CD4-positive, alpha-beta T cell treated with Interferon alpha-2 for 1 hour (primary cell): ENCODE data around the gene PDK2.

ENCODE experiments used
- DNase-seq, 2 donors: peaks; one replicate each; pipeline ENCODE4 v3.0.0-alpha.2; 2020 to 2022

Gene PDK2

DNA sequence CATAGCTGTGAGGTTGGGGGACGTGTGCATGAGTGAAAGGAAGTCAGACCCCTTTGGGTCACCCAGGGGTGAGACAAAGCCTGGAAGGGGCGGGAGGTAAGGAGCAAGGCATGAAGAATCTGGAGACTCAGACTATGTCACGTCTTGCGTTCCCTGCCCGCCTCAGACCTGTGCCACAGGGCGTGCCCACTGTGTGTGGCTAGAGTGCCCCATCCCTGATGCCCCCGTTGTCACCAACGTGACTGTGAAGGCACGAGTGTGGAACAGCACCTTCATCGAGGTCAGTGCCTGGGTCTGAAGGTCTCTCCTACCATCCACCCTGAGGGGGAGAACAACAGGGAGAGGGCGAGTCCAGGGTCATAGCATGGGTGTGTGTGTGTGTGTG lies 15.1 kb upstream of the PDK2 start:
- DNase-seq, result no peak

DNA sequence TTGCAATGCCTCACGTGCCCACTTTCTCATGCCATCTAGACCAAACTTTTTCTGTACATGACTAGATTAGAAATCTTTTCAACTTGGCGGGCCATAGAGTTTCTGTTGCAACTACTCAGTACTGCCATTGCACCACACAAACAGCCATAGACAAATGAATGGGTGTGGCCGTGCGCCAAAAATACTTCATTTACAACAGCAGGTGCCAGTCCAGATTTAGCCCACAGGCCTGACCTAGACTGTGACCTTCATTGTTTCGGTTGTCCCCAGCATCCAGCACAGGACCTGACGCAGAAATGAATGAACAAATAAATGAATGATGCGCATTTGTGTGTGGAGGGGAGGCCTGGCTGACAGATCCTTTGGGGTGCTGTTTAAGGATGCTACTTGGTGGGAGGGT lies 14.3 kb upstream of the PDK2 start:
- no peak for DNase-seq

DNA sequence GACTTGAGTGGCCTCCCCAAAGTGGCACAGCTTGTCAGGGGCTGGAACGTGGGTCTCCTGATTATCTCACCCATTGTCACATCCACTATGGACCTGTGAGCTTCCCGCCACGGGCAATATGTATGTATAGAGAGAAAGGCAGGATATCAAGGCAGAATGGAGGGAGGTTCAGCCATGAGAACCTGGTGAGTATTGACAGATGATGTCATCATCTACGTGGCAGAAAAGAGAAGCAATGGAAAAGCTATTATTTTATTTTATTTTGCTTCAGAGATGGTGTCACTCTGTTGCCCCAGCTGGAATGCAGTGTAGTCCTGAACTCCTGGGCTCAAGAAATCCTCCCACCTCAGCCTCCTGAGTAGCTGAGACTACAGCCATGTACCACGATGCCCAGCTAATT lies 13.4 kb upstream of the PDK2 start:
- DNase-seq, result no peak

- peak; percentile 69 to 82 for DNase-seq
Observed at GRCh38 chr17:50087246-50087911, 7.8 kb upstream of the PDK2 start.

DNA sequence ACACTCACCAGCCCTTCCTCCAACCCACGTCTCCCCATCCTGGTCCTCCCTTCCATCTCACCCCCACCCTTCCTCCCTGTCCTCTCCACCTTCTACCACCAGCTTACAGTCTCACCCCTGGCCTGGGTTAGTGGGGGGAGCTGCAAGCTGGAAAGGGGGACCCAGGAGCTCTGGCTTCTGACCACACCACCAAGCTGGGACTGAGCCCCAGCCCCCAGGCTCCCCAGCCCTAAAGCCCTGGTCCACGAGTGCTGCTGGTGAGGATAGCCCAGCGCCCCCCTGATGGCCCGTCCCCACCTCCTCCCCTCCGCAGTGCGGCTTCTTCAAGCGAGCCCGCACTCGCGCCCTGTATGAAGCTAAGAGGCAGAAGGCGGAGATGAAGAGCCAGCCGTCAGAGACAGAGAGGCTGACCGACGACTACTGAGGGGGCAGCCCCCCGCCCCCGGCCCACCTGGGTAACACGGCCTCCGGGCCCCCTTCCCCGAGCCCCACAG lies 7.2 kb upstream of the PDK2 start:
- DNase-seq, result no peak

- no peak for DNase-seq
Observed at GRCh38 chr17:50088952-50089825, 6.0 kb upstream of the PDK2 start.

GRCh38 chr17:50090071-50090470 lies 5.1 kb upstream of the PDK2 start:
- DNase-seq, result no peak

DNA sequence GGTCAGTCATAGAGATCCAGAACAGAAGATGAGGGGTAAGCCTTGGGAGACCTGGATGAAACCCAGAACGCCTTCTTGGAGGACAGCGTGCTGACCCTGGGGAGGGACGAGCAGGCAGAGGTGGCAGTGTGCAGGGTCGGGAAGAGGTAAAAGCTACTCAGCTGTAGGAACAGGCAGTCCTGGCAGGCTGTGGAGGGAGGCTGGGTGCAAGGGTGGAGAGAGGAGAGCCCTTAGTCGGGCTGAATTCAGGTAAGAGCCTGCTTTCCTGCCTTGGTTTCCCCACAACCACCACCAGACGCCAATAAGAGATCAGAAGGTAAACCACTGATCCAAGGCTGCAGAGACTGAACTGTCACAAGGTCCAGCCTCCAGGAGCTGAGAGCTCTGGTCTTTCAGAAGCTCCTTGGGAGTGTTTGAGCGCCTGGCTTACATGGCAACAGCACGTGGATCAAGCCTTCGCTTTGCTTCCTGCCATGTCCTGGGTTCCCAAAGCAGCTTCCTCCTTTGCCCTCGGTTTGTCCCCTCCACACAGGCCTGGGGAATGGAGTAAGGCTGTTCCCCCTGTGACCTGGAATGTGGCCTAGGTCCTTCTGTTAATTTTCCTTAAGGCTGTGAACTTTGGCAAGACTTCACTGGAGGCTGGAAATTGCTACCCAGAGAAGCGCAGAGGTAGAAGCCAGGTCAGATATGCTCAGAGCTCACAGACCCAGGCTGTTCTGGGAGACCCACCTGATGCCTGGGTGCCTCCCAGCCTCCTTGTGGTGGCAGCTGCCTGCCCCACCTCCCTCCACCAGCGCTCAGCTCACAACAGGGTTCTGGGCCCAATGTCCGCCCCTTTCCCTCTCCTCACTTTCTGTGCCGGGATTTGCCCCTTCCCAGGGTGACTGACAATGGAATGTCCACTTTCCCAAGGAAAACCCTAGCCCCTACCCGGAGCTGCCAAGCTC lies 3.9 kb upstream of the PDK2 start:
- no peak for DNase-seq

GRCh38 chr17:50091918-50092285 lies 3.2 kb upstream of the PDK2 start:
- no peak for DNase-seq

GRCh38 chr17:50093246-50093645 lies 1.9 kb upstream of the PDK2 start:
- DNase-seq, result no peak

- no peak for DNase-seq
Observed at GRCh38 chr17:50093807-50094206, 1.3 kb upstream of the PDK2 start.

- peak; percentile 80 to 89 for DNase-seq
Observed at GRCh38 chr17:50094243-50094752, 853 bp upstream of the PDK2 start.

- DNase-seq, result no peak
Observed at GRCh38 chr17:50095626-50096037, 481 bp downstream of the PDK2 start.

DNA sequence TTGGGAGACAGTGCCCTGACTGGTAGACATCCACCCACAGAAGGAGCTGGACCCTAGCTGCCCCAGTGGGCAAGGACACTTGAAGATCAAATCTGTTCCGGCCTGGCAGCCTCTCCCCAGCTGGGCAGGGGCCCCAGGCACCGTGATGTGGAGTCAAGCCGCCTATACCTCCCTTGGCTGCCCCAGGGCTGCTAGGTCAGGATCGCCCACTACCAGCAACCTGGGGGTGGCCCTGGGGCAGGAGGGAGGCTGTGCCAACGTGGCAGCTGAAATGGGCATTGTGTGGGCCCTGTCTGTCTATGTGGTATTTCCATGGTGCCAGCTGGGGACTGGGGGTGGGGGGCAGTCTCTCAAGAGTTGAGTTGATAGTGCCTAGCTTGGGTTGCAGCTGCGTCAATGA lies 941 bp downstream of the PDK2 start:
- DNase-seq, result no peak

GRCh38 chr17:50096758-50097157 lies 1.6 kb downstream of the PDK2 start:
- no peak for DNase-seq

- DNase-seq, result no peak
Observed at GRCh38 chr17:50097455-50097854, 2.3 kb downstream of the PDK2 start.

- DNase-seq, result no peak
Observed at GRCh38 chr17:50097926-50098325, 2.8 kb downstream of the PDK2 start.

DNA sequence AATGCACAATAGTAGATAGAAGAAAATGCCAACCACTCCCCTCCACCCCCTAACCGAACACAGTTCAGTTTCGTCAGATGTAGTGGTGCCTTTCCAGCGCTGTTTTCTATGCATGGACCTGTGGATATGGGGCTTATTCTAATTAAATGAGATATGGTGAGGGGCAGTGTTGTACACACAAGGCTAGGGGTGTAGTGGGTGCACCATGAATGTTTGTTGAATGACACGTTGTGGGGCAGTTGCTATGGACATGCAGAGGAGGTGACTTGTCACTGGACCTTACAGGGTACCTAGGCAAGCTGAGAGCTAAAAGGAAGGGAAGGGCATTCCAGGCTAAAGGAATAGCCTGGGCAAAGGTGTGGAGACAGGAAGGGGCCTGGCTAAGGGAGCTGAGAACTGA lies 3.4 kb downstream of the PDK2 start:
- DNase-seq, result no peak

DNA sequence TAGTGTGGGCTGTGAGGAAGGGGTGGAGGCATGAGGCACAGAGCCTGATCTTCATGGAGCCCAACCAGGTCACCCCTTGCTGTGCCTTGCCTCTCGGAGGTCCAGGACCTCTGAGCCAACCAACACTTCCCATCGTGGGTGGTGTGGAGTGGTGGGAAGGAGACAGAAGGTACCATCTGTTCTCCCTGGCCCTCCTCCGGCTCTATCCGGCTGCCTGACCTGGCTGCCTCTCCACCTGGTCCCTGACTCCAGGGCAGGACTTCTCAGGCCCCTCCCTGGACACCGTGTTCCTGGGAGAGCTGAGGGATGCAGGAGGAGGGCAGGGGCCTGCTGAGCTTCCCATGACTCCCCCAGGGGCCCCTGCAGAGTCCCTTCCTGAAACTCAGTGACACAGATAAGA lies 3.9 kb downstream of the PDK2 start:
- DNase-seq, result no peak

GRCh38 chr17:50100480-50100883 lies 5.3 kb downstream of the PDK2 start:
- DNase-seq, result no peak

DNA sequence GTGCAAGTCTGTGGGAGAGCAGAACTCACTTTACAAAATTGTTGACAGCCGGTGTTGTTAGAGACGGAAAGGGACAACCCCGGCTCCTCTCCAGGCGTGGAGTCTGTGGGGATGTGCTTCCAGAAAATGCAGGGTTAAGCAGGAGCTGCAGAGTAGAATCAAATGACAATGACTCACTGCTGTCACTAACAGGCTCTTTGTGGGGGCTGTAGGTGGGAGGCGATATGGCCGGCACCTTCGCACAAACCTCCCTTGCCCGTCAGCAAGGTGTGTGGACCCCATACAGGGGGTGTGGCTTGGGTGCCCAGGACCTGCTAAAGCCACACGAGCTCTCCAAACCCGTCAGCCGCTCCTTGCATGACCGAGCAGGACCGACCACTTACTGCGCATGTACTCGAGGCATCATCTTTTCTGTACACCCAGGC lies 5.8 kb downstream of the PDK2 start:
- DNase-seq, result no peak

DNA sequence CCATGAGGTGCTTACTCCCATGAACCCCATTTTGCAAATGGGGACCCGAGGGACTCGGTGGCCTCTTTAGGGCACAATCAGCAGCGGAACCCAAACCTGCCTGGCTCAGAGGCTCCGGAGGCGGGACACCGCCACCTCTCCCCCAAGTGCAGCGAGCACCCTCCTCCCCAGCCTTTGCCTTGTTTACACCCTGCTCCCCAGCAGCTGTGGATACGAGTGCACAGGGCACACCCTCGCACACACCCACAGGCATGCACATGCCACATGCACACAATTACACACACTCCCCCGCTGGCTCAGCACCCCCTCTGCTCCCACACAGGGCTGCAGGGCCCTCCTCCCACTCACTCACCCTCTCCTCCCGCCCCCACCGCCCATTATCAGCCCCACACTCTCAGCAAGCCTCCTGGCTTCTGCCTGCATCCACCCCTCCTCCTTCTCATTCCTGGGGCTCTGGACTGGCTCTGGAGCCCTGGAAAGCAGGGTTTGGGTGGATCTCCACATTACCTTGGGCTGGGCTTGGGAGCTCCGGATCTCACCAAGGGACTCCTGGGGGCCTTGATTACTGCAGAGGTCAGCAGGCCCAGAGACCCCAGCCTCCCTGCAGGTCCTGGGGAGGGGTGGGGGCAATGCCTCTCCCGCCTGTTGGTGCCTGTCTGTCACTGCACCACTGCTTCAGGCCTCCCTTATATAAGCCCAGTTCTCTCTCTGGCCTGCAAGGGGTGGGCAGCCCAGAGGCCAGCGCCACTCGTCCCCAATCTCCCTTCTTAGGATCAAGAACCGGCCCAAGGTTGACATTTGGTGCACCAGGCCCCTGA lies 6.4 kb downstream of the PDK2 start:
- DNase-seq, result no peak
